HL-60 (cell line): ENCODE results near the gene LETM1.
A peak's percentile ranks its signal among the peaks of the same experiment; 100 is the strongest.

Experiments
- DNase-seq, 2 experiments: peaks; one replicate each; pipeline ENCODE4 v3.0.0-alpha.2; 2010 to 2020; ENCODE audit warnings: low read depth in 1 of 2, low spot score in 1 of 2
- H3K27ac ChIP-seq: fragments of 250-450 bp; sonication (Bioruptor Pico); replicated peaks from 2 replicates; pipeline ENCODE4 v1.5.1; 2020; ENCODE audit warnings: mild to moderate bottlenecking, moderate library complexity
- H3K27me3 ChIP-seq: fragments of 250-450 bp; sonication (Bioruptor Pico); 2 replicates; pipeline ENCODE4 v1.5.1; 2021; ENCODE audit warnings: mild to moderate bottlenecking, moderate library complexity; ENCODE audit not compliant: insufficient read depth, poor library complexity, severe bottlenecking
- H3K4me3 ChIP-seq: replicated peaks from 2 replicates; pipeline ENCODE4 v1.5.1; 2011; ENCODE audit warnings: mild to moderate bottlenecking, control low read depth, low read length; ENCODE audit not compliant: insufficient read depth
- CTCF ChIP-seq: IDR thresholded peaks from one replicate; pipeline ENCODE4 v1.5.1; 2011; ENCODE audit warnings: low read length, control low read depth, inconsistent platforms; ENCODE audit not compliant: insufficient read depth
- GABPA ChIP-seq: IDR thresholded peaks from 2 replicates; pipeline ENCODE4 v1.6.1; 2012; ENCODE audit warnings: low read depth
- POLR2AphosphoS5 ChIP-seq: IDR thresholded peaks from 2 replicates; pipeline ENCODE4 v1.6.1; 2012; ENCODE audit warnings: low read depth
- REST ChIP-seq: IDR thresholded peaks from 2 replicates; pipeline ENCODE4 v1.6.1; 2012; ENCODE audit warnings: low read depth; ENCODE audit not compliant: insufficient replicate concordance
- SPI1 ChIP-seq: IDR thresholded peaks from 2 replicates; pipeline ENCODE4 v1.6.1; 2012; ENCODE audit warnings: low read depth, mild to moderate bottlenecking, borderline replicate concordance

The LETM1 gene

DNA sequence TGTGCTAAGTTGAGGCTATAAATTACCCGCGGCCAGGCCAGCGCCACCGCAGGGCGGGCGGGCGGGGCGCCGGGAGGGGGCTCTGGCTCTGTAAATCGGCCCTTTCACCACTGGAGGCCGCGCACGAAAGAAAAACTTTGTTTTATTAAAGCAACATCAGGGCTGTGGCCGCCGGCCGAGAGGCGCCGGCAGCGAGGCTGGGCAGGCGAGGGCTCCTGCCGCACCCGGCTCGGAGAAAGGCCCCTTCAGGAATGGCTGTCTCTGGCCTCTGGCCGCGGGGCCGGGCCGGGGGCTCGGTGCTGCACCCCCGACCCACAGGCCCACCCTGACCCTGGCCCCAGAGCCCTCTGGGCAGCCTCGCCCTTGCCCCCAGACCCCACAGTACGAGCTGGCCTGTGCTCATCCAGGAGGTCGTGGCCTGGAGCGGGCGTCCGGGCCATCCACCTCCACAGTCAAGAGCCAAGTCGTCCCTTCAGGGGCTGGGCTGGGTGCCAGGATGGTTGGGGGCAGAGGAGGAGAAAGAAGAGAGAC is 92.3 kb downstream of the LETM1 start:
- peaks cover 30% of the 10 kb centered on the region for H3K27me3 ChIP-seq
- DNase-seq, result peak in 1 of 2 experiments; percentile 17

GRCh38 chr4:1763070-1763549 is 92.8 kb downstream of the LETM1 start:
- TF ChIP-seq REST (no peak), GABPA (no peak), POLR2AphosphoS5 (no peak), SPI1 (no peak), CTCF (no peak)
- H3K27ac ChIP-seq, result no peak overlapping the region
- DNase-seq, result no peak
- H3K27me3 ChIP-seq, result peaks cover 30% of the 10 kb centered on the region
- H3K4me3 ChIP-seq, result no peak overlapping the region

More for the DNA sequence above, 92.3 kb downstream of the LETM1 start:
- TF ChIP-seq REST (no peak), POLR2AphosphoS5 (no peak), CTCF (no peak), SPI1 (no peak), GABPA (no peak)
- Histone ChIP-seq H3K27ac (no peak overlapping the region), H3K4me3 (no peak overlapping the region)

- Histone ChIP-seq H3K27me3 (peaks cover 30% of the 10 kb centered on the region), H3K4me3 (no peak overlapping the region), H3K27ac (no peak overlapping the region)
- TF ChIP-seq POLR2AphosphoS5 (no peak), CTCF (no peak), SPI1 (no peak), GABPA (no peak), REST (no peak)
- no peak for DNase-seq
Measured at GRCh38 chr4:1762264-1763010, 93.5 kb downstream of the LETM1 start.
